K562 (cell line): ENCODE data around the gene TTN. TPM values are rescaled to one million over a fixed set of nuclear protein-coding genes. Genes with fewer than 3 reads are reported as not detected.

Source experiments
- ATAC-seq: fragments of 200-7000 bp; cut with Tn5 transposase; 3 replicates; pipeline ENCODE4 v1.9.1; 2020; ENCODE audit warnings: moderate library complexity
- BruUV-seq: library from RNA; stranded (reverse); fragments of 400-500 nt; replicated peaks from 2 replicates; lab custom pipeline; 2021; lab: Mats Ljungman, UMichigan
- CTCF ChIA-PET: fragments of 300-600 bp; formaldehyde crosslinking; extraction: SDS; loops from one replicate; lab custom pipeline; 2021; ENCODE audit warnings: low intra/inter-chr PET ratio; lab: Yijun Ruan, JAX
- POLR2A ChIA-PET: fragments of 300-600, 350-650 bp; sonication (Branson Sonifier 250); formaldehyde crosslinking; extraction: SDS; loops from one replicate; lab custom pipeline; 2021; ENCODE audit warnings: antibody characterized with exemption, inconsistent platforms; lab: Yijun Ruan, JAX
- DNase-seq, 4 experiments: peaks; one replicate each; pipeline versions ENCODE4 v3.0.0 to v3.0.0-alpha.2; 2011 to 2018; ENCODE audit warnings: low spot score in 3 of 4, mixed read lengths in 3 of 4; ENCODE audit errors: extremely low read depth in 1 of 4
- FAIRE-seq: peaks from 2 replicates; lab custom pipeline; 2011; peaks lifted over from hg19 to GRCh38; lab: Jason Lieb, UNC
- H2AFZ ChIP-seq: 2 replicates; pipeline ENCODE4 v1.6.0; 2011; ENCODE audit warnings: low read depth, low read length, control low read depth, inconsistent platforms
- H3K27ac ChIP-seq: fragments of 200-600 bp; 3 replicates; pipeline ENCODE4 v1.8.0; 2011; ENCODE audit warnings: low read depth, mild to moderate bottlenecking, control low read depth, inconsistent platforms, low read length, moderate library complexity, mixed read lengths; ENCODE audit errors: extremely low read depth
- H3K27me3 ChIP-seq, 2 experiments: fragments of 300-600 bp in 1 of 2; 2 replicates in 1 of 2; 3 replicates in 1 of 2; pipeline versions ENCODE4 v1.6.0 to v1.8.0; 2011; ENCODE audit warnings: inconsistent platforms in 2 of 2, low read length in 2 of 2, mild to moderate bottlenecking in 1 of 2, mixed read lengths in 1 of 2, moderate library complexity in 1 of 2; ENCODE audit not compliant: control insufficient read depth in 2 of 2, insufficient read depth in 2 of 2
- H3K36me3 ChIP-seq: fragments of 300-600 bp; 3 replicates; pipeline ENCODE4 v1.8.0; 2011; ENCODE audit warnings: mild to moderate bottlenecking, low read length, inconsistent platforms; ENCODE audit not compliant: control insufficient read depth, insufficient read depth
- H3K4me1 ChIP-seq, 2 experiments: fragments of 200-600 bp in 1 of 2; replicated peaks in 1 of 2; 2 replicates in 1 of 2; 3 replicates in 1 of 2; pipeline versions ENCODE4 v1.5.1 to v1.8.0; 2011; ENCODE audit warnings: inconsistent platforms in 2 of 2, low read length in 2 of 2, mild to moderate bottlenecking in 1 of 2, mixed read lengths in 1 of 2, moderate library complexity in 1 of 2; ENCODE audit not compliant: control insufficient read depth in 2 of 2, insufficient read depth in 2 of 2
- H3K4me2 ChIP-seq: 2 replicates; pipeline ENCODE4 v1.6.1; 2011; ENCODE audit warnings: low read length, control low read depth, inconsistent platforms, mixed read lengths; ENCODE audit not compliant: insufficient read depth
- H3K4me3 ChIP-seq: fragments of 200-600 bp; sonication (generic), shearing (Covaris generic); 2 replicates; pipeline ENCODE4 v1.5.1; 2016; ENCODE audit warnings: control low read depth, inconsistent platforms
- H3K79me2 ChIP-seq: fragments of 200-600 bp; 3 replicates; pipeline ENCODE4 v1.8.0; 2011; ENCODE audit warnings: low read length, inconsistent platforms; ENCODE audit not compliant: control insufficient read depth, insufficient read depth
- H3K9ac ChIP-seq, 2 experiments: 2 replicates each; pipeline versions ENCODE4 v1.6.0 to v1.6.1; 2011; ENCODE audit warnings: low read depth in 2 of 2, low read length in 2 of 2, control low read depth in 1 of 2, inconsistent platforms in 1 of 2, mild to moderate bottlenecking in 1 of 2, mixed read lengths in 1 of 2; ENCODE audit not compliant: insufficient read depth in 1 of 2
- H3K9me1 ChIP-seq: one replicate; pipeline ENCODE4 v1.6.0; 2011; ENCODE audit warnings: inconsistent platforms, mild to moderate bottlenecking, low read length, moderate library complexity; ENCODE audit not compliant: control insufficient read depth, insufficient read depth
- H3K9me3 ChIP-seq: replicated peaks from 2 replicates; pipeline ENCODE4 v1.5.1; 2011; ENCODE audit warnings: low read depth, low read length, inconsistent platforms; ENCODE audit not compliant: control insufficient read depth, insufficient read depth
- H4K20me1 ChIP-seq: replicated peaks from 2 replicates; pipeline ENCODE4 v1.6.1; 2011; ENCODE audit warnings: low read length, inconsistent platforms, mixed read lengths; ENCODE audit not compliant: control insufficient read depth, insufficient read depth
- BCLAF1 ChIP-seq, 2 experiments: fragments of 450-650 bp in 1 of 2; IDR thresholded peaks; 2 replicates each; pipeline ENCODE4 v1.6.1; 2011 to 2017; ENCODE audit warnings: low read depth in 2 of 2, antibody characterized with exemption in 1 of 2, borderline replicate concordance in 1 of 2, low read length in 1 of 2, mild to moderate bottlenecking in 1 of 2, mixed read lengths in 1 of 2; ENCODE audit not compliant: control insufficient read depth in 1 of 2
- BCOR ChIP-seq: fragments of 450-650 bp; IDR thresholded peaks from 2 replicates; pipeline ENCODE4 v1.6.1; 2016
- MBD2 ChIP-seq: sonication (generic); IDR thresholded peaks from 2 replicates; pipeline ENCODE4 v1.6.1; 2016; ENCODE audit warnings: low read depth, borderline replicate concordance
- NKRF ChIP-seq: fragments of 450-650 bp; IDR thresholded peaks from 2 replicates; pipeline ENCODE4 v1.6.1; 2016; ENCODE audit warnings: borderline replicate concordance
- PURB ChIP-seq: sonication (generic); formaldehyde crosslinking; IDR thresholded peaks from 2 replicates; pipeline ENCODE4 v1.9.0; 2021; ENCODE audit warnings: low read depth, mild to moderate bottlenecking, missing genetic modification reagents
- TCF3 ChIP-seq: sonication (generic); formaldehyde crosslinking; IDR thresholded peaks from 2 replicates; pipeline ENCODE4 v1.4.0; 2020; ENCODE audit warnings: mild to moderate bottlenecking, missing genetic modification reagents
- ZNF589 ChIP-seq: fragments of 200-800 bp; sonication (Bioruptor generic); IDR thresholded peaks from 2 replicates; pipeline ENCODE4 v1.6.1; 2016; ENCODE audit warnings: low read depth, missing genetic modification characterization, missing compliant biosample characterization
- WGBS: fragments of 100-300 bp; shearing (Covaris generic); methylation state at CpG from one replicate; pipeline ENCODE4 v1.1.6; 2016; ENCODE audit warnings: low coverage, mixed read lengths; ENCODE audit not compliant: insufficient coverage; ENCODE audit errors: missing lambda C conversion rate; 5-methylcytosine and 5-hydroxymethylcytosine counted together
- in situ Hi-C: fragments of 300-500 bp; cut with MboI; formaldehyde crosslinking; loops from 4 replicates; pipeline ENCODE4 v1.15.0; 2018; ENCODE audit warnings: inconsistent platforms, mixed read lengths
- intact Hi-C: fragments of 100-400 bp; cut with micrococcal nuclease; formaldehyde crosslinking; loops from 2 replicates; pipeline ENCODE4 v1.14.2; 2022
- polyA plus RNA-seq, 8 experiments: library from polyadenylated mRNA; depleted of rRNA in 4 of 8; stranded (reverse) in 5 of 8; unstranded in 3 of 8; fragments of >200 nt; fragmentation: Nextera tagmentation in 2 of 8; fragmentation: Illumina TruSeq in 1 of 8; extraction: Ambion mirVana in 2 of 8; extraction: Trizol in 1 of 8; gene quantifications; 2 replicates each; pipeline versions ENCODE4 v1.2.1 to v1.2.3, GENCODE V29; 2011 to 2014; ENCODE audit warnings: inconsistent platforms in 1 of 8, missing spikeins in 1 of 8
- total RNA-seq, 7 experiments: library from RNA; depleted of rRNA in 6 of 7; stranded (reverse); fragments of >200 nt in 6 of 7; fragmentation: Illumina TruSeq in 2 of 7; extraction: Trizol in 2 of 7; gene quantifications; 2 replicates each; pipeline versions ENCODE4 v1.2.1 to v1.2.3, GENCODE V29; 2011 to 2021; ENCODE audit warnings: low replicate concordance in 1 of 7
- TF ChIP-seq, protein P1 (sequence below): fragments of 450-650 bp; IDR thresholded peaks from 2 replicates; pipeline ENCODE4 v1.6.1; 2017; ENCODE audit warnings: antibody characterized with exemption, mild to moderate bottlenecking
- TF ChIP-seq, protein P2 (sequence below): fragments of 450-650 bp; IDR thresholded peaks from 2 replicates; pipeline ENCODE4 v1.6.1; 2016; ENCODE audit warnings: mild to moderate bottlenecking

TTN gene
- total and polyA plus RNA-seq, 9 of the 15 experiments (the other 6 are each of a cell fraction or from before 2014, with no cell fraction given): under 0.01 to 0.20 (median 0.04) TPM; not detected in 1

- no TSS peak for BruUV-seq
- in situ Hi-C loops: no loop called here
- Histone ChIP-seq H3K79me2 (peaks cover 48% of the 10 kb centered on the region), H4K20me1 (no peaks in the 10 kb centered on the region), H3K4me3 (no peak overlapping the region), H3K36me3 (no peaks in the 10 kb centered on the region), H3K9me3 (no peaks in the 10 kb centered on the region), H3K27ac (0 out of 3 replicates have a peak overlapping the region, but pooled peaks have one; percentile 63), H3K9me1 (no peaks in the 10 kb centered on the region), H2AFZ (peak overlapping the region; percentile 98), H3K4me2 (peak overlapping the region; percentile 95), H3K9ac (peak overlapping the region in 1 of 2 experiments; percentile 75; a peak in 1 of 4 replicates), H3K4me1 (peaks cover 23 to 29% of the 10 kb centered on the region in 2 experiments), H3K27me3 (no peaks in the 10 kb centered on the region)
- ChIA-PET POLR2A (no interaction called here), CTCF (no interaction called here)
- ATAC-seq (no peak), DNase-seq (peak in 1 of 4 experiments; percentile 16), FAIRE-seq (no peak)
- WGBS: 32% methylated on average over 4 of the region's 4 CpGs
- intact Hi-C loops: loop anchor here (1.0 to 10.0 kb wide), 8 partner anchors 28 to 1526 kb away; partner anchors contain the start of genes CWC22, PJVK, PRKRA and RBM45
- no peak for TF ChIP-seq TCF3 (CRISPR knock-in tag)
- TF ChIP-seq, protein P1, sequence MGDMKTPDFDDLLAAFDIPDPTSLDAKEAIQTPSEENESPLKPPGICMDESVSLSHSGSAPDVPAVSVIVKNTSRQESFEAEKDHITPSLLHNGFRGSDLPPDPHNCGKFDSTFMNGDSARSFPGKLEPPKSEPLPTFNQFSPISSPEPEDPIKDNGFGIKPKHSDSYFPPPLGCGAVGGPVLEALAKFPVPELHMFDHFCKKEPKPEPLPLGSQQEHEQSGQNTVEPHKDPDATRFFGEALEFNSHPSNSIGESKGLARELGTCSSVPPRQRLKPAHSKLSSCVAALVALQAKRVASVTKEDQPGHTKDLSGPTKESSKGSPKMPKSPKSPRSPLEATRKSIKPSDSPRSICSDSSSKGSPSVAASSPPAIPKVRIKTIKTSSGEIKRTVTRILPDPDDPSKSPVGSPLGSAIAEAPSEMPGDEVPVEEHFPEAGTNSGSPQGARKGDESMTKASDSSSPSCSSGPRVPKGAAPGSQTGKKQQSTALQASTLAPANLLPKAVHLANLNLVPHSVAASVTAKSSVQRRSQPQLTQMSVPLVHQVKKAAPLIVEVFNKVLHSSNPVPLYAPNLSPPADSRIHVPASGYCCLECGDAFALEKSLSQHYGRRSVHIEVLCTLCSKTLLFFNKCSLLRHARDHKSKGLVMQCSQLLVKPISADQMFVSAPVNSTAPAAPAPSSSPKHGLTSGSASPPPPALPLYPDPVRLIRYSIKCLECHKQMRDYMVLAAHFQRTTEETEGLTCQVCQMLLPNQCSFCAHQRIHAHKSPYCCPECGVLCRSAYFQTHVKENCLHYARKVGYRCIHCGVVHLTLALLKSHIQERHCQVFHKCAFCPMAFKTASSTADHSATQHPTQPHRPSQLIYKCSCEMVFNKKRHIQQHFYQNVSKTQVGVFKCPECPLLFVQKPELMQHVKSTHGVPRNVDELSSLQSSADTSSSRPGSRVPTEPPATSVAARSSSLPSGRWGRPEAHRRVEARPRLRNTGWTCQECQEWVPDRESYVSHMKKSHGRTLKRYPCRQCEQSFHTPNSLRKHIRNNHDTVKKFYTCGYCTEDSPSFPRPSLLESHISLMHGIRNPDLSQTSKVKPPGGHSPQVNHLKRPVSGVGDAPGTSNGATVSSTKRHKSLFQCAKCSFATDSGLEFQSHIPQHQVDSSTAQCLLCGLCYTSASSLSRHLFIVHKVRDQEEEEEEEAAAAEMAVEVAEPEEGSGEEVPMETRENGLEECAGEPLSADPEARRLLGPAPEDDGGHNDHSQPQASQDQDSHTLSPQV: 0 out of 2 replicates have a peak, but pooled peaks have one; percentile 18
- peak; percentile 10; the same call in 1 of the 2 replicates for TF ChIP-seq ZNF589 (CRISPR knock-in tag)
- no peak for TF ChIP-seq BCLAF1 (IDR thresholded peaks at IDR 0.05; ENCODE audit: borderline replicate concordance in 1 of 2, control insufficient read depth in 1 of 2, low read depth in 2 of 2, low read length in 1 of 2)
- TF ChIP-seq NKRF: no peak
- TF ChIP-seq, protein P2, sequence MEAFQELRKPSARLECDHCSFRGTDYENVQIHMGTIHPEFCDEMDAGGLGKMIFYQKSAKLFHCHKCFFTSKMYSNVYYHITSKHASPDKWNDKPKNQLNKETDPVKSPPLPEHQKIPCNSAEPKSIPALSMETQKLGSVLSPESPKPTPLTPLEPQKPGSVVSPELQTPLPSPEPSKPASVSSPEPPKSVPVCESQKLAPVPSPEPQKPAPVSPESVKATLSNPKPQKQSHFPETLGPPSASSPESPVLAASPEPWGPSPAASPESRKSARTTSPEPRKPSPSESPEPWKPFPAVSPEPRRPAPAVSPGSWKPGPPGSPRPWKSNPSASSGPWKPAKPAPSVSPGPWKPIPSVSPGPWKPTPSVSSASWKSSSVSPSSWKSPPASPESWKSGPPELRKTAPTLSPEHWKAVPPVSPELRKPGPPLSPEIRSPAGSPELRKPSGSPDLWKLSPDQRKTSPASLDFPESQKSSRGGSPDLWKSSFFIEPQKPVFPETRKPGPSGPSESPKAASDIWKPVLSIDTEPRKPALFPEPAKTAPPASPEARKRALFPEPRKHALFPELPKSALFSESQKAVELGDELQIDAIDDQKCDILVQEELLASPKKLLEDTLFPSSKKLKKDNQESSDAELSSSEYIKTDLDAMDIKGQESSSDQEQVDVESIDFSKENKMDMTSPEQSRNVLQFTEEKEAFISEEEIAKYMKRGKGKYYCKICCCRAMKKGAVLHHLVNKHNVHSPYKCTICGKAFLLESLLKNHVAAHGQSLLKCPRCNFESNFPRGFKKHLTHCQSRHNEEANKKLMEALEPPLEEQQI: peak; percentile 35; the same call in 1 of the 2 replicates
- TF ChIP-seq PURB: no peak
- TF ChIP-seq MBD2: 0 out of 2 replicates have a peak, but pooled peaks have one; percentile 4
- no peak for TF ChIP-seq BCOR
Observed at GRCh38 chr2:178479275-178479616, 328.0 kb downstream of the TTN start.
